T47D (cell line): ENCODE results near the gene ZFP64.

Experiments used
- DNase-seq, 2 experiments: peaks; one replicate each; pipeline versions ENCODE4 v3.0.0 to v3.0.0-alpha.2; 2011 to 2012; ENCODE audit warnings: low read depth in 1 of 2, low spot score in 1 of 2
- JUND ChIP-seq: IDR thresholded peaks from 2 replicates; pipeline ENCODE4 v1.6.1; 2012; ENCODE audit warnings: low read depth
- in situ Hi-C: cut with HindIII; loops from 2 replicates; pipeline ENCODE4 v1.10.0; 2016; ENCODE audit warnings: low sequenced_read_pairs, low pct_unique_long_range_greater_than_20kb

Gene ZFP64

GRCh38 chr20:52219441-52219840, 27.9 kb upstream of the ZFP64 start:
- peak in 1 of 2 experiments; percentile 49 for DNase-seq

GRCh38 chr20:52217689-52218395, 26.3 kb upstream of the ZFP64 start:
- in situ Hi-C loops = no loop called here
- TF ChIP-seq JUND = no peak
- DNase-seq = no peak

More at GRCh38 chr20:52219441-52219840, 27.9 kb upstream of the ZFP64 start:
- in situ Hi-C loops = no loop called here
- no peak for TF ChIP-seq JUND

- DNase-seq = no peak
- in situ Hi-C loops = no loop called here
- TF ChIP-seq JUND = no peak
Measured at GRCh38 chr20:52213995-52214394, 22.4 kb upstream of the ZFP64 start.

- in situ Hi-C loops = no loop called here
- no peak for DNase-seq
- no peak for TF ChIP-seq JUND
Measured at GRCh38 chr20:52212943-52213342, 21.4 kb upstream of the ZFP64 start.

- TF ChIP-seq JUND = no peak
- no peak for DNase-seq
- in situ Hi-C loops = no loop called here
Measured at GRCh38 chr20:52210037-52210990, 18.7 kb upstream of the ZFP64 start.

GRCh38 chr20:52209154-52209571, 17.6 kb upstream of the ZFP64 start:
- no peak for DNase-seq
- no peak for TF ChIP-seq JUND
- in situ Hi-C loops = no loop called here

- TF ChIP-seq JUND = no peak
- in situ Hi-C loops = no loop called here
- DNase-seq = no peak
Measured at GRCh38 chr20:52207020-52207810, 15.6 kb upstream of the ZFP64 start.

- TF ChIP-seq JUND = no peak
- DNase-seq = no peak
- in situ Hi-C loops = no loop called here
Measured at GRCh38 chr20:52204136-52204535, 12.6 kb upstream of the ZFP64 start.

GRCh38 chr20:52201395-52201794, 9.8 kb upstream of the ZFP64 start:
- no peak for TF ChIP-seq JUND
- DNase-seq = no peak
- in situ Hi-C loops = no loop called here

- in situ Hi-C loops = no loop called here
- no peak for DNase-seq
- no peak for TF ChIP-seq JUND
Measured at GRCh38 chr20:52200870-52201269, 9.3 kb upstream of the ZFP64 start.

GRCh38 chr20:52196845-52197244, 5.3 kb upstream of the ZFP64 start:
- in situ Hi-C loops = no loop called here
- DNase-seq = no peak
- TF ChIP-seq JUND = no peak

GRCh38 chr20:52193886-52194545, 2.4 kb upstream of the ZFP64 start:
- TF ChIP-seq JUND = no peak
- in situ Hi-C loops = no loop called here
- DNase-seq = peak in 1 of 2 experiments; percentile 61
